HG03575 (cell line): ENCODE measurements around the gene TBC1D12.

Source experiments
- ATAC-seq: cut with Tn5 transposase; IDR thresholded peaks from one replicate; pipeline ENCODE4 v1.9.1; 2021; ENCODE audit not compliant: unreplicated experiment, insufficient number of reproducible peaks, low FRiP score; ENCODE audit errors: extremely low read depth

Gene TBC1D12

DNA sequence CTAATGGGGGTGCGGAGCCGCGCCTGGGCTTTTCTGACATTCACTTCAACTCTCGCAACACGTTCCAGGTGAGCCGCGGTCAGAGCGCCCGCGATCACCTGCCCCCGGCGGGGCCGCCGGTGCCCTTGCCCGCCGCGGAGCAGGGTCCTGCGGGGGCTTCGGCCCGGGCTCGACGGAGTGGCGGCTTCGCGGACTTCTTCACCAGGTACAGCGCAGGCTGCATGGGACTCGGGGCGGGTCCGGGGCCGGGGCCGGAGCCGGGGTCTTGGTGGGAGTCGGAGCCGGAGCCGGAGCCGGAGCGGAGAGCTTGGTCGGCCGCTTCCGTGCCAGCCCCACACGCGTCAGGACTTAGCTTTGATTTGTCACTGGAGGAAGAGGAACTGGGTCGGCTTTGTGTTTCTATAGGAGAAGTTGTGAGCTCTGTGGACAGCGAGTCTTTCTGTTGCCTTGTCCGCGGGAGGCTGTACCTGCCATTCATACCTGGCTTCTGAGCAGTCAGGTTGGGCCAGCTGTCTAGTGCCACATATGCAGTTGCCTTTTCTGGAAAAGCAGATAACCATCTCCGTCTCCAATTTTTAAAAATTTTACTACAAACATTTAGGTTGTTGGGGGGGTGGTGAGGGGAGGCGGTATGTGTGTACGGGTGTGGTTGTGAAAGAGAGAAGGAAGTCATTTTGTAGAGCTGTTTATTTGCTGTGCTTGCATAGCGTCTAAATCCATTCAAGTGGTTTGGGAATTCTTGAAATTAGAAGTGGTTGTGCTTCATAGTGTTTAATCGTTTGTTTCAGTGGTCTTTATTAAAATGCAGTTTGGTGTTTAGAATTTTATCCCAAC lies 1.3 kb downstream of the TBC1D12 start:
- ATAC-seq: no peak

DNA sequence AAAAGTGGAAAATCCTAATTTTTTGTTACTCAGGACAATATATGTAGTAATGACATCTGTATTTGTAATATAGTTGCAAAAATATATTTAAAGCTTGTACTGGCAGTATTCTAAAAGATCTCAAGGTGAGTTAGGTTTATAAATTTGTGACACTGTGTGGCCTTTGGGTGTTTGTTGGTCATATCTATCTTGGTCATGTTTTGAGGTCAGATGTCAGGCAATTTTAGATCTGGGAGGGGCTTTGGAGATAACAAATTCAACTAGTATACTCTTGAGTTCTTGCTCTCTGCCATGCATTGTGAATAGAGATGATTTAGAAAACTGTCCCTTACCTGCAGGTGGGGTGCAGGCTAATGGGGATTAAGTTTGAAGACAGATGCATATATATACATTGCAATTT lies 3.1 kb downstream of the TBC1D12 start:
- no peak for ATAC-seq

DNA sequence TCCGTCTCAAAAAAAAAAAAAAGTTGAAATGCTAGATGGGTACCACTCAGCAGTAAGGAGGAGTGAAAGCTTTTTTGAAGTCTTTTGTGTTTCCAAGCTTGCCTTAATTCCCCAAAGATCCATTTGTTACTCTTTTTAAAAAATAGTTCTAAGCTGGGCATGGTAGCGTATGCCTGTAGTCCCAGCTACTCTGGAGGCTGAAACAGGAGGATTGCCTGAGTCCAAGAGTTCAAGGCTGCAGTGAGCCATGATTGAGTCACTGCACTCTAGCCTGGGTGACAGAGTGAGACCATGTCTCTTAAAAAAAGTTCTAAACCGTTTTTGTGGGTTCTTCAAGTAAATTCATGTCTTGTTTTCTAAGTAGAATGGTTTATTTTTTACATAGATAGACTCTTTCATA lies 5.3 kb downstream of the TBC1D12 start:
- no peak for ATAC-seq

DNA sequence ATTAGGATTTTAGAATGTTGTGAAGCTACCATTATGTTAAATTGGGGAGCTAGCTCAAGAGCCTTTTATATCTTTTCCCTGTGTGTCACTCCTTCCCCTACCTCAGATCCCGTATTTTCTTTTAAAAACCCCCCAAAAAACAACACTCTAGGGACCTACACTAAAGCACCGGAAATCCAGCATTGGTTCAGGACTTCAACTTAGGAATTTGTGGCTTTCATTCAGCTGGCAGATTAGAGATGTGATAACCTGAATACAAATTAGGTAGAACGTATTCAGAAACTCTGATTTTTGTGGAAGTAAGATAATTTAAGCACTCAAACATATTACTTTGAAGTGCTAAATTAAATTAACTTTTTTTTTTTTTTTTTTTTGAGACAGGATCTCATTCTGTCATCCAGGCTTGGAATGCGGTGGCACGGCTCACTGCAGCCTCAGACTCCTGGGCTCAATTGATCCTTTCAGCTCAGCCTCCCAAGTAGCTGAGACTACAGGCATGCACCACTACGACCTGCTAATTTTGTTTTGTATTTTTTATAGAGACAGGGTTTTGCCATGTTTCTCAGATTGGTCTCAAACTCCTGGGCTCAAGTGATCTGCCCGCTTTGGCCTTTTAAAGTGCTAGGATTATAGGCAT lies 6.8 kb downstream of the TBC1D12 start:
- no peak for ATAC-seq

DNA sequence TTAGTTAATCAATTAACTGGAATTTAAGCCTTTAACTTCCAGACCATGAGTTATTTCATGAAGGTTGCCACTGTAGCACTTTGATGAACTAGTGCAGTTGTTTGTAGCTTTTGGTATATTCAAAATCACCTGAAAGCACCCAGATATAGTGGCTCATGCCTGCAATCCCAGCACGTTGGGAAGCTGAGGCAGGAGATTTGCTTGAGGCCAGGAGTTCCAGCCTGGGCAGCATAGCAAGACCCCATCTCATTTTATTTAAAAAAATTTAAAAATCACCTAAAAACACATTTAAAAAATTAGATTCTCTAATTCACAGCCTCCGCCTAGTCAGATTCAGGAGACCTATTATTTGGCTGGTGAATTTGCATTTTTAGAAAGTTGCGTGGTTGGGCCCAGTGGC lies 9.0 kb downstream of the TBC1D12 start:
- no peak for ATAC-seq

DNA sequence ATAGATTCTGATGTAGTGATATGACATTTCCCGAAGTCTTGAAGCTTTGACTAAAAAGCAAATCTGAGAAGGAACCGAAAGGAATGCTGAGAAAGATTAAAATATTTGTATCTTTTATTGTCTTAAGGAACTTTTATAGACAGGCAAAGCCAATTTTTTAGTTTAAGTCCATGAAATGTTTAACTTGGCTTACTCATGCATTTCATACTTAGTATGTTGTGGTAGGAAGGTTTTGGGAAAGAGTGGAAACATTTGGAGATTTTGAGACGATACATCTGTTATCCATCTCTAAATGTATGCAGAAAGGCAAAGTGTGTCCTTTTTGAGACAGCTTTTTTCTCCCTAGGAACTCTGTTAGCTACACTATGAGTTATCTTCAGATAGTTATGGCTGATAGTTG lies 10.1 kb downstream of the TBC1D12 start:
- ATAC-seq: no peak

DNA sequence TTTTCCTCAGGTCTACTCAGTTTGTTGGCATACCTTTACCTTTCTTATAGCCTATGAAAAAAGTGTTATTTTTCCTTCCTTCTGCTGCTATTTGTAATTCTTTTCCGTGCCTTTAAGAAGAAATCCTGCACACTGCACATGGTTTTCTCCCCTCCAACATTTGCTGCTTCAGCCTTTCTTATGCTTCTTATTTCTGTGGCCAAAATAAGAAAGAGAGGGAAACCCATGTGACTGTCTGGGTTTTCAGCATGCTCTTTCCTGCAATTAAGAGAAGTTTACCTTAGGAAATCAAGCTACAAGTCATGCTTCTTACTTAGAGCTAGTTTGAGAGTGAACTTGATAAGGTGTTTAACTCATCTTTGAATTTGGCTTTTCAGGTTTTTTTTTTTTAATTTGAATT lies 11.0 kb downstream of the TBC1D12 start:
- ATAC-seq: no peak

DNA sequence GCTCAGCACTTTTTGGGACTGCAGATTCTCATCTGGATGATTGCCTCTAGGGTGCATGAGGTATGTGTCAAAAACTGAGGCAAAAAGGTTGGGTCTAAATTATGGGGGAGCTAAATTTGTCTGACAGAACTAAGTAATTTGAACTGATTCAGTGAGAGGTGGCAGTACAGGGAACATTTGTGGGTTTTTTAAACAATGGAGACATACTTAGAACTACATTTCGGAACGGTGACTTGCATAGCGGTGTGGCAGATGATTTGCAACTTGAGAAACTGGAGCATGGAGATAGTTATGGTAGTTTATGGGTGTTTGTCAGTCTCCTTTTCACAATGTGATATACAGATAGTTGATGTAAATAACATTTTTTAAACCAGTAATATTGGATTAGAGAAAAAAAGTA lies 14.6 kb downstream of the TBC1D12 start:
- ATAC-seq: no peak

DNA sequence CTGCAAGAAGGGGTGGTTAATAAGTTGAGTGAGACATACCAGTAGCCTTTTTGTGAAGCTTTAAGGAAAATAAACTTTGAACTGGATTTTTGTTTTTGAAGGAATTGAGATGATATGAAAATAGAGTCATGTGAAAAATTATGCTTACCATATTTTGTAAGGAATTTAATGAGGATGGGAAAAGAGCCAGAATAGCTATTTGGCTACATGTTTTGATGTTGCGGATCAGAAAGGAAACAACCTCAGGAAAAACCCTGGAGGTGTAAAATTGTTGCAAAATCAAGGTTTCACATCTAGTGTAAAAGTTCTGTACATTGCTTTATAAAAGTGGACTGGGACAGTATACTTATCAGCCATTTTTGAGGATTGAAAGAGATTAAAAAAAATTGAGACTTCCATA lies 15.0 kb downstream of the TBC1D12 start:
- ATAC-seq: no peak

DNA sequence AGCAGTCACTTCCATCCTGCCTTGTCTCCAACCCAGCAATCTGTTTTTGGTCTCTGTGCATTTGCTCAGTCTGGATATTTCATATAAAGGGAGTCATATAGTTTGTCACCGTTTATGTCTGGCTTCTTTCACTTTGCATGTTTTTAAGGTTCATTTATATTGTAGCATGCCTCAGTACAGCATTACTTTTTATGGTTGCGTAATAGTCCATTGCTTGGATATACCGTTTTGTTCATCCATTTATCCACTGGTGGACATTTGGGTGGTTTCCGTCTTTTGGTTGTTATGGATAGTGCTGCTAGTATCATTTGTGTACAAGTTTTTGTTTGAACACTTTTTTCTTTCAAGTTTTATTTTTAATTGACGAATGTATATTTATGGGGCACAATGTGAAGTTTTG lies 18.2 kb downstream of the TBC1D12 start:
- no peak for ATAC-seq

DNA sequence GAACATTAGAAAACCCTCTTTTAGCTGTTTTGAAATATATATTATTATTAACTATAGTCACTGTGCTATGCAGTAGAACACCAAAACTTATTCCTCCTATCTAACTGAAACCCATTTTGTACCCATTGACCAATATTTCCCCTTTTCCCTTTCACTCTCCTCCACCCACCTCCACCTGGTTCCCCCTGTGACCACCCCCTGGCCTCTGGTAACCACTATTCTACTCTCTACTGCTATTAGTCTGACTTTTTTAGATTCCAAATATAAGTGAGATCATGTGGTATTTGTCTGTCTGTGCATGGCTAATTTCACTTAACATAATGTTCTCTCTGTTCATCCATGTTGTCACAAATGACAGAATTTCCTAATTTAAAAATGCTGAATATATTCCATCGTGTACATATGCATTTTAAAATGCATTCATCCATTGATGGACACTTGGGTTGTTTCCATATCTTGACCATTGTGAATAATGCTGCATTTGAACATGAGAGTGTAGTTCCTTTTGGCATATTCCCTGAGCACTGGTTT lies 18.7 kb downstream of the TBC1D12 start:
- no peak for ATAC-seq

DNA sequence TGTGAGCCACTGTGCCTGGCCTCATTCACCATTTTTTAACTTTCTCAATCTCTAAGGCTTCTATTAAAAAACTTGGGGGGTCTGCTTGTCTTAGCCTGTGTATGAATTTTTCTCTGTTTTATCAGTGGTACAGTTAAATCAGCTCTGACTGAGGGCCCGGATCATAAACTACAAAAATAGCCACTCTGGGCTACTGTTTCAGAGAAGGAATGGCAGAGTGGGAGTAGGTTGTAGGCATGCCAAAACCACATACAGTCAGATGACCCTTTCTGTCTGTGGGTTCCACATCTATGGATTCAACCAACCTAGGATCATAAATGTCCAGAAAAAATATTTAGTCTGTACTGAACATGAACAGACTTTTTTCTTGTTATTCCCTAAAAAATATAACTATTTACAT lies 21.3 kb downstream of the TBC1D12 start:
- ATAC-seq: no peak

DNA sequence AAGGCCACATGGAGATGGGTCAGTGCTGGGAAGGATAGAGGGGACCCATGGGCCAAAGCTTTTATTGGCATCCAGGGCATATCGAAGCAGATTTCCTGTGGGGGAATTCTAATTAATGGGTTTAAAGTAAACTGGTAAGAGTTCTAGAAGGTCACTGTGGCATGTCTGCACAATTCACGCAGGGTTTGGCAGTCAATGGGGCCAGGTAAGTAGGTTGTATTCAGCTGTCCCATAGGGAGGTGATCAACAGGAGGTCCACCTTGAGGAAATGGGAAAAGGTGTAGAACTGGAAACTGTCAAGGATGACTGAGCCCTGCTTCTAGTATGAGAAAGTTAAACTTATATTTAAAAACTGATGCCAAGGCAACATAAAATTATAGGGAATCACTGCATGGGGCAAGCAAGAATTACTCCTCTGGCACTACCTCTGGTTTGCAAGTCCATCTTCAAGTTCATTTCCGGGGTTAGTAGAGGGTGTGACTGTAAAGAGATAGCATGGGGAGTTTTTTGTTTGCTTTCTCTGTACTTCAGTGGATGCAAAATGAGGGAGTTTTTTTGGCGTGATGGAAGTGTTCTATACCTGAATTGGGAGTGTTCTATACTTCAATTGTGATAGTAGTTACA lies 22.5 kb downstream of the TBC1D12 start:
- no peak for ATAC-seq

DNA sequence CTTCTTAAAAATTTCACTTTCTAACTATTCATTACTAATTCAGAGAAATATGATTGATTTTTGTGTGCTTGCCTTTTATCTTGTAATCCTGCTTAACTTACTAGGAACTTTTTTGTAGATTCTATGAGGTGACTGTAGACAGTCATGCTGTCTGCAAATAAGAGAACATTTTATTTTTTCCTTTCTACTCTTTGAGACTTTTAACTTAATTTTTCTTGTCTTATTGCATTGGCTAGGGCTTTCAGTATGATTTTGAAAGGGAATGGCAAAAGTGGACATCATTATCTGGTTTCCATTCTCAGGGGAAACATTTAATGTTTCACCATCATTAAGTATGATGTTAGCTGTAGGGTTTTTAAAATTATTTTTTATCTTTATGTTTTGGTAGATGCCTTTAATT lies 23.6 kb downstream of the TBC1D12 start:
- ATAC-seq: no peak

DNA sequence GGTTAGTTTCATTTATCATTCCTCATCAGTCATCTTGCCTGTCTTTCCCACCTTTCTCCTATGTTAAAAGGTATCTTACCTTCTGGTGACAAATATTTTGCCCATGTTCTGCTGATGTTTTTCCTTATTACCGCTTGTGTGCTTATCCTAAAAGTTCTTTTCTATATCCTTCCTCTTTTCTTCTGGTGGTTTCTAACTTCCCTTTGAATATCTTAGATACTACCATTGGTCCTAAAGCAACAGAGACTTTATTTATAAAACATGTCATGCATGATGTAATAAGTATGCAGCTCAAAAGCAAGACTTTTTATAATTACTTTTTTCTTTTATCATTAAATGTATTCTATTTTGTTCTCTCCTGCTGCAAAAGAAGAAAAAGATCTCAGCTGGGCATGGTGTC lies 24.8 kb downstream of the TBC1D12 start:
- no peak for ATAC-seq

DNA sequence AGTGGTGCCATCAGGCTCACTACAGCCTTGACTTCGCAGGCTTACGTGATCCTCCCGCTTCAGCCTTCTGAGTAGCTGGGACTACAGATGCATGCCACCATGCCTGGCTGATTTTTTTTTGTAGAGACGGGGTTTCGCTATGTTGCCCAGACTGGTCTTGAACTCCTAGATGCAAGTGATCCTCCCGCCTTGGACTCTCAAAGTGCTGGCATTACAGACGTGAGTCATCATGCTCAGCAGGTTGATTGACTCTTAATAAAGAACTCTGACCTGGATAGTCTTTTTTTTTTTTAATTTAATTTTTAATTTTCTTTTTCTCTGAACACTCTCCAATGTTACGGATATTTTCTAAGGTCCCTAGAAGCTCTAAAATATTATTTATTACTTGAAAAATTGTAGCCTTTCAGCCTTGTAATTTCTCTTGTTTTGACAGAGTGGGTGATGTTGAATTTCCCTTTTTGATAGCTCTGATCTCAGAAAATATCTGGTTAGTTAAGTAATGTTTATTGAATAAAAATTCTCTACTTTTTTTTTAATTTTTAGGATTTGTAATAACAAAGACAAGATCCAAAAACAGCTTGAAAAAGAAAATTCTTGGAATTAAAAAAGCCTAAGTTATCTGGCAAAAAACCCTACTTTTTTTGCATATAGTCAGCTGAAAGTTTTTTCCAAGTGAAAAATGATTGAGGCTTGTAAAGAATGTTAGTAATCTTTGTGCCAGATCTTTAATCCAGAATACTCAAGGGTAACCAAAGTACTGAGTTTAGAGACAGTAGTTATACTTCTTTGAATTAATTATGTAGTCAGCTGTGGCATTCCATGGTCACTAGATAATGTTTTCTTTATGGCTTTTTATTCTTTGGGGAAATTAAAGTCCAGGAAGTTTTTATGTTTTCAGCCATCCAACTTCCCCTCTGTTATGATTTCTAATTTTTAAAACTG lies 26.7 kb downstream of the TBC1D12 start:
- ATAC-seq: no peak

DNA sequence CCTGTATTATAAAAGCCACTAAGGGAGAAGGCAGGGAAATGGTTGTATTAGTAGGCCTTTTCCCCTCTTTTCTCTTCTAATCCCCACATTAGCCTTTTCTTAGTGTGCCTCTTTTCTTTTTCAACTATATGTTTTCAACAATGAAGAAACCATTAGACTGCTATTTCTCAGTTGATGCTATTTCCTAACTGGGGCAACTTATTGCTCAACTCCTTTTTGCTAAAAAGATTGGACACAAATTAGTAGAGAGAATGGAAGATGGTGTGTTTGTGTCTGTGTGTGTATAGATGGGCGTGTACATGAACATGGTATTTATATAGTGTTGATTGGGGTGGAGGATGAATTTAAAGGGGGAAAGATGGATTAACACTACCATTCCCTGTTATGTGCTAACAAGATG lies 28.4 kb downstream of the TBC1D12 start:
- no peak for ATAC-seq

DNA sequence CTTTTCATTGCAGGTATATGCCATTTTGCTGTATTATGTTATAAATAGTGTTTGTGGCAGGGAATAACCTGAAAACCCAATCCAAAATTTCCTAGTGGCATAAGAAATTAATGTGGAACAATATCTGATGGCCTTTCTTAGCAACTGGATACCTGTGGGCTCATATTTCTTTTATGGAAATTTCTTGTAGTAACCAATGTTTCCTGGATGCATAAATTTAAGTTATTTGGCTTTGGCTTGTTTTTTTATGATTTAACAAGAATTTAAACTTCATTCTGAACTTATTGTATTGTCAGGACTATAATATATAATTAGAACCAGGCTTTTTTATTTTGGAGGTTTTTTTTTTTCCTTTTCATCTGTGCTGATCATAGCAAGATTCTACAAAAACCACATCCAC lies 30.1 kb downstream of the TBC1D12 start:
- ATAC-seq: no peak

DNA sequence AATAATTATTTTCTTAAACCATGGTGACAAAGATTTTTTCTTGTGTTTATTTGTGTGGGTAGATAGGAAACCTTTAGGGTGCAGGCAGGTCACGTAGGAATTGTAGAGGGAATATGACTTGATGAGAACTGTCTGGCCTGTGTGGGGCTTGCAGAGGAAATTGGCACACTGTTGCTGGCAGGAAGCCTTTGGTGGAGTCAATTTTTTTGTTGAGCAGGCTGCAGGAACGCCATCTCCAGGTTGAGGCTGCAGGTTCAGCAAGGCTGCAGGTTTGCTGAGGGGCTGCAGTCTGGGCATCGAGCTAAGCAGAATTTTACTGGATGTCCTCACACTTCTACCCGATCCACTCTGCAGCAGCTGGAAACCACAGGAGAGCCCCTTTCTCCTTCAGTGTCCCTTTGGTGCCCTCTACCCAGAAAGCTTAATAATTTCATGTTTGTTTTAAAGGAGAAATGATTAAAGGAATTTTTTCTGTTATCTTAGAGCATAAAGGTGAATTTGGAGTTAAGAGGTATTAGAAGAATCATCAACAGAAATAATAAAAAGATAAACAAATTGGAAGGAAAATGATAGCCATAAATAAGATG lies 37.0 kb downstream of the TBC1D12 start:
- ATAC-seq: no peak
